H54 (cell line): ENCODE measurements around the gene CDC37.
"Not testable (repeated sequence)": the region's sequence is repeated elsewhere in the genome, so short reads cannot be mapped to it uniquely, and the experiment has no call there.

ENCODE experiments used
- DNase-seq: peaks from one replicate; pipeline ENCODE4 v3.0.0; 2011; ENCODE audit warnings: low spot score, mixed read lengths; ENCODE audit not compliant: insufficient read length
- FAIRE-seq: peaks from 3 replicates; lab custom pipeline; 2011; peaks lifted over from hg19 to GRCh38; lab: Jason Lieb, UNC
- POLR2A ChIP-seq: IDR thresholded peaks from 2 replicates; pipeline ENCODE4 v1.6.1; 2011; ENCODE audit warnings: low read depth, mild to moderate bottlenecking, low read length

The CDC37 gene

GRCh38 chr19:10395436-10395835 is 7.9 kb downstream of the CDC37 start:
- no peak for TF ChIP-seq POLR2A
- FAIRE-seq: no peak
- DNase-seq: no peak

GRCh38 chr19:10395003-10395402 is 8.3 kb downstream of the CDC37 start:
- FAIRE-seq (no peak), DNase-seq (no peak)
- TF ChIP-seq POLR2A: no peak

- TF ChIP-seq POLR2A: no peak
- FAIRE-seq: no peak
Observed at GRCh38 chr19:10393137-10393536, 10.2 kb downstream of the CDC37 start.

GRCh38 chr19:10392120-10392519 is 11.2 kb downstream of the CDC37 start:
- TF ChIP-seq POLR2A: no peak

More at GRCh38 chr19:10393137-10393536, 10.2 kb downstream of the CDC37 start:
- no peak for DNase-seq

GRCh38 chr19:10390652-10391286 is 12.6 kb downstream of the CDC37 start:
- DNase-seq (peak; percentile 65), FAIRE-seq (no peak)
- no peak for TF ChIP-seq POLR2A

More at GRCh38 chr19:10392120-10392519, 11.2 kb downstream of the CDC37 start:
- FAIRE-seq (no peak), DNase-seq (no peak)

- no peak for FAIRE-seq
- TF ChIP-seq POLR2A: no peak
- no peak for DNase-seq
Observed at GRCh38 chr19:10389863-10390262, 13.5 kb downstream of the CDC37 start.

GRCh38 chr19:10388957-10389356 is 14.4 kb downstream of the CDC37 start:
- FAIRE-seq (no peak), DNase-seq (peak; percentile 59)
- TF ChIP-seq POLR2A: no peak

GRCh38 chr19:10384580-10384979 is 18.8 kb downstream of the CDC37 start:
- FAIRE-seq: no peak
- TF ChIP-seq POLR2A: no peak
- DNase-seq: no peak

- not testable (repeated sequence) for DNase-seq, FAIRE-seq
Observed at GRCh38 chr19:10383223-10383499, 20.2 kb downstream of the CDC37 start.

- peak; percentile 89 for TF ChIP-seq POLR2A
- DNase-seq: peak; percentile 99
- FAIRE-seq: peak; percentile 41
Observed at GRCh38 chr19:10380313-10381102, 22.8 kb downstream of the CDC37 start, which contains the start of gene TYK2. TYK2 (minus strand) TSS chr19:10380572; CDS start chr19:10378406, 2,166 bp downstream.

- FAIRE-seq (no peak), DNase-seq (no peak)
Observed at GRCh38 chr19:10379880-10380312, 23.4 kb downstream of the CDC37 start.

GRCh38 chr19:10378124-10378523 is 25.2 kb downstream of the CDC37 start:
- DNase-seq (no peak), FAIRE-seq (no peak)
- TF ChIP-seq POLR2A: no peak

More at GRCh38 chr19:10379880-10380312, 23.4 kb downstream of the CDC37 start:
- TF ChIP-seq POLR2A: no peak

GRCh38 chr19:10377140-10377640 is 26.2 kb downstream of the CDC37 start:
- not testable (repeated sequence) for DNase-seq, FAIRE-seq

- no peak for TF ChIP-seq POLR2A
- FAIRE-seq: no peak
- DNase-seq: no peak
Observed at GRCh38 chr19:10374931-10375330, 28.4 kb downstream of the CDC37 start.

- no peak for TF ChIP-seq POLR2A
- no peak for FAIRE-seq
- DNase-seq: no peak
Observed at GRCh38 chr19:10372690-10373089, 30.7 kb downstream of the CDC37 start.
